DOHH2 (cell line): ENCODE measurements around the gene ABI2.
"Not testable (repeated sequence)": the region's sequence is repeated elsewhere in the genome, so short reads cannot be mapped to it uniquely, and the experiment has no call there.

Experiments
- EZH2phosphoT487 ChIP-seq: fragments of 200-600 bp; sonication (generic); IDR thresholded peaks from 2 replicates; pipeline ENCODE4 v1.6.1; 2017; ENCODE audit warnings: borderline replicate concordance, mild to moderate bottlenecking, antibody characterized with exemption, low read length, moderate library complexity, mixed read lengths
- TF ChIP-seq, protein P1 (sequence below): fragments of 200-600 bp; sonication (generic); IDR thresholded peaks from one replicate; pipeline ENCODE4 v1.5.1; 2014; ENCODE audit warnings: antibody characterized with exemption, mild to moderate bottlenecking, low read depth, low read length; ENCODE audit not compliant: poor library complexity, severe bottlenecking

DNA sequence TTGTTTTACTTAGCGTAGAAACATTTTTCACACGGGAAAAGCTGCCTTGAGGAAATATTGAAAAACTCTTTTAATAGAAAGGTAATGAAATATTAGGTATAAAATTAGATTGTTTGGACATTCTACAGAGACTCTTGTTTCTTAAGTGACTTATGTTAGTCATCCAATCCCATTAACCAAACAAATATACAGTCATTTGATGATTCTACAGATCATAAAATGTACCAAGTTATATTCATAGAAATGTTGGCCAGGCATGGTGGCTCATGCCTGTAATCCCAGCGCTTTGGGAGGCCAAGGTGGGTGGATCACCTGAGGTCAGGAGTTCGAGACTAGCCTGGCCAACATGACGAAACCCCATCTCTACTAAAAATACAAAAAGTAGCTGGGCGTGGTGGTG lies 60.0 kb downstream of the ABI2 start:
- TF ChIP-seq, protein P1, sequence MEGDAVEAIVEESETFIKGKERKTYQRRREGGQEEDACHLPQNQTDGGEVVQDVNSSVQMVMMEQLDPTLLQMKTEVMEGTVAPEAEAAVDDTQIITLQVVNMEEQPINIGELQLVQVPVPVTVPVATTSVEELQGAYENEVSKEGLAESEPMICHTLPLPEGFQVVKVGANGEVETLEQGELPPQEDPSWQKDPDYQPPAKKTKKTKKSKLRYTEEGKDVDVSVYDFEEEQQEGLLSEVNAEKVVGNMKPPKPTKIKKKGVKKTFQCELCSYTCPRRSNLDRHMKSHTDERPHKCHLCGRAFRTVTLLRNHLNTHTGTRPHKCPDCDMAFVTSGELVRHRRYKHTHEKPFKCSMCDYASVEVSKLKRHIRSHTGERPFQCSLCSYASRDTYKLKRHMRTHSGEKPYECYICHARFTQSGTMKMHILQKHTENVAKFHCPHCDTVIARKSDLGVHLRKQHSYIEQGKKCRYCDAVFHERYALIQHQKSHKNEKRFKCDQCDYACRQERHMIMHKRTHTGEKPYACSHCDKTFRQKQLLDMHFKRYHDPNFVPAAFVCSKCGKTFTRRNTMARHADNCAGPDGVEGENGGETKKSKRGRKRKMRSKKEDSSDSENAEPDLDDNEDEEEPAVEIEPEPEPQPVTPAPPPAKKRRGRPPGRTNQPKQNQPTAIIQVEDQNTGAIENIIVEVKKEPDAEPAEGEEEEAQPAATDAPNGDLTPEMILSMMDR: not testable (repeated sequence)
- not testable (repeated sequence) for TF ChIP-seq EZH2phosphoT487
